Keratinocyte (primary cell): ENCODE measurements around the gene C16orf90.
"Not testable (repeated sequence)": the region's sequence is repeated elsewhere in the genome, so short reads cannot be mapped to it uniquely, and the experiment has no call there.

Source experiments
- CTCF ChIP-seq, 3 experiments: IDR thresholded peaks in 1 of 3; conservative IDR thresholded peaks in 1 of 3; optimal IDR thresholded peaks in 1 of 3; 2 replicates in 2 of 3; 3 replicates in 1 of 3; pipeline versions ENCODE3 to v1.5.1; 2011; ENCODE audit warnings: low read length in 3 of 3, mild to moderate bottlenecking in 3 of 3, moderate library complexity in 2 of 3, control low read depth in 1 of 3, inconsistent platforms in 1 of 3; ENCODE audit not compliant: insufficient read depth in 2 of 3; ENCODE audit errors: extremely low read depth in 1 of 3
- EZH2 ChIP-seq: IDR thresholded peaks from one replicate; pipeline ENCODE4 v1.6.1; 2012; ENCODE audit warnings: inconsistent platforms, mild to moderate bottlenecking, low read length, moderate library complexity

DNA sequence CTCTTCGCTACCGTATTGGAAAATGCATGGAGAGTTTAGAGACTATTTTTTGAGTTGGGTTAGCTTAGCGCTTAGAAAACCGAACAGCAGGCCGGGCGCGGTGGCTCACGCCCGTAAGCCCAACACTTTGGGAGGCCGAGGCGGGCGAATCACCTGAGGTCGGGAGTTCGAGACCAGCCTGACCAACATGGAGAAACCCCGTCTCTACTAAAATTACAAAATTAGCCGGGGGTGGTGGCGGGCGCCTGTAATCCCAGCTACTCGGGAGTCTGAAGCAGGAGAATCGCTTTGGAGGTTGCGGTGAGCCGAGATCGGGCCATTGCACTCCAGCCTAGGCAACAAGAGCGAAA, 6.1 kb upstream of the C16orf90 start:
- not testable (repeated sequence) for TF ChIP-seq EZH2; CTCF (optimal IDR thresholded peaks at IDR 0.05 in 1 of 3, IDR thresholded peaks at IDR 0.05 in 1 of 3, conservative IDR thresholded peaks at IDR 0.05 in 1 of 3; ENCODE audit: extremely low read depth in 1 of 3, insufficient read depth in 2 of 3, low read length in 3 of 3)
